DND-41 (cell line): ENCODE measurements around the gene AARSD1.

Experiments
- ATAC-seq: fragments of 200-7000 bp; cut with Tn5 transposase; 3 replicates; pipeline ENCODE4 v1.9.1; 2021; ENCODE audit warnings: low read depth; ENCODE audit not compliant: insufficient read depth
- DNase-seq: peaks from one replicate; pipeline ENCODE4 v3.0.0-alpha.2; 2020
- H2AFZ ChIP-seq: 2 replicates; pipeline ENCODE4 v1.6.0; 2012; ENCODE audit warnings: low read depth, low read length
- H3K27ac ChIP-seq: 2 replicates; pipeline ENCODE4 v1.5.1; 2012; ENCODE audit warnings: low read length, inconsistent platforms
- H3K27me3 ChIP-seq: fragments of 200-600 bp; sonication (generic); 2 replicates; pipeline ENCODE4 v1.6.0; 2012; ENCODE audit warnings: low read length, mild to moderate bottlenecking, inconsistent platforms; ENCODE audit not compliant: insufficient read depth, poor library complexity
- H3K36me3 ChIP-seq: 2 replicates; pipeline ENCODE4 v1.5.1; 2012; ENCODE audit warnings: low read length, inconsistent platforms; ENCODE audit not compliant: insufficient read depth
- H3K4me1 ChIP-seq: 2 replicates; pipeline ENCODE4 v1.5.1; 2012; ENCODE audit warnings: mild to moderate bottlenecking, low read length; ENCODE audit not compliant: insufficient read depth
- H3K4me2 ChIP-seq: 2 replicates; pipeline ENCODE4 v1.6.0; 2012; ENCODE audit warnings: mild to moderate bottlenecking, moderate library complexity, low read length, inconsistent platforms; ENCODE audit not compliant: insufficient read depth
- H3K4me3 ChIP-seq, 2 experiments: fragments of 200-600 bp in 1 of 2; shearing (Covaris generic) in 1 of 2; 2 replicates each; pipeline ENCODE4 v1.5.1; 2012 to 2016; ENCODE audit warnings: inconsistent platforms in 2 of 2, low read length in 2 of 2, mild to moderate bottlenecking in 2 of 2, low read depth in 1 of 2, moderate library complexity in 1 of 2
- H3K79me2 ChIP-seq: 2 replicates; pipeline ENCODE4 v1.6.0; 2012; ENCODE audit warnings: low read length, inconsistent platforms; ENCODE audit not compliant: insufficient read depth
- H3K9ac ChIP-seq: 2 replicates; pipeline ENCODE4 v1.6.0; 2012; ENCODE audit warnings: low read depth, mild to moderate bottlenecking, inconsistent platforms, low read length, moderate library complexity
- H3K9me3 ChIP-seq: 2 replicates; pipeline ENCODE4 v1.5.1; 2012; ENCODE audit warnings: low read length, moderate library complexity, mild to moderate bottlenecking, inconsistent platforms; ENCODE audit not compliant: insufficient read depth, severe bottlenecking
- H4K20me1 ChIP-seq: 2 replicates; pipeline ENCODE4 v1.6.0; 2012; ENCODE audit warnings: low read length; ENCODE audit not compliant: insufficient read depth
- EZH2 ChIP-seq: IDR thresholded peaks from 3 replicates; pipeline ENCODE4 v1.6.1; 2012; ENCODE audit warnings: borderline replicate concordance, low read depth, mild to moderate bottlenecking, moderate library complexity, low read length, inconsistent platforms; ENCODE audit not compliant: severe bottlenecking
- TF ChIP-seq, protein P1 (sequence below): IDR thresholded peaks from 2 replicates; pipeline ENCODE4 v1.5.1; 2012; ENCODE audit warnings: borderline replicate concordance, low read length, moderate library complexity, mild to moderate bottlenecking; ENCODE audit not compliant: poor library complexity, severe bottlenecking; ENCODE audit errors: extremely low read depth

The AARSD1 gene

DNA sequence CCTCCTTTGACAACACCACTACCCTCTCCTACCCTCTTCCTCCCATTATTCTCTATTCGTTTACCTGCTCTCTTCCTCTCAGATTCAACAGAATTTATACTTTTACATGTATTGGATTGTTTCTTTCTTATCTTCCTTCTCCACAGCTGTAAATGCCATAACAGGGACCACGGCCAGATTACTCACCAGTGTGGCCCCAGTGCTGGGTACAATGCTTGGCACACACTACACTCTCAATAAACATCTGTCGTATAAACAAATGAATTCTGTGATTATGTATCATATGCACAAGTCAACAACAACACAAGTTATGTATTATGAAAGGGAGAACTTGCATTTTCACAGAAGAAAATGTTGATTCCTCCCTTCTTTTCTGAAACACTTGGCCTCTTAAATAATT is 20.0 kb downstream of the AARSD1 start:
- H3K27ac ChIP-seq: no peak overlapping the region
- H3K4me3 ChIP-seq: no peak overlapping the region
- H3K9ac ChIP-seq: no peak overlapping the region
- no peaks in the 10 kb centered on the region for H3K4me1 ChIP-seq
- DNase-seq (no peak), ATAC-seq (no peak)
- H3K36me3 ChIP-seq: peaks cover under 1% of the 10 kb centered on the region; the same call in 1 of the 2 replicates
- no peaks in the 10 kb centered on the region for H4K20me1 ChIP-seq
- H2AFZ ChIP-seq: no peak overlapping the region
- no peak overlapping the region for H3K4me2 ChIP-seq
- TF ChIP-seq, protein P1, sequence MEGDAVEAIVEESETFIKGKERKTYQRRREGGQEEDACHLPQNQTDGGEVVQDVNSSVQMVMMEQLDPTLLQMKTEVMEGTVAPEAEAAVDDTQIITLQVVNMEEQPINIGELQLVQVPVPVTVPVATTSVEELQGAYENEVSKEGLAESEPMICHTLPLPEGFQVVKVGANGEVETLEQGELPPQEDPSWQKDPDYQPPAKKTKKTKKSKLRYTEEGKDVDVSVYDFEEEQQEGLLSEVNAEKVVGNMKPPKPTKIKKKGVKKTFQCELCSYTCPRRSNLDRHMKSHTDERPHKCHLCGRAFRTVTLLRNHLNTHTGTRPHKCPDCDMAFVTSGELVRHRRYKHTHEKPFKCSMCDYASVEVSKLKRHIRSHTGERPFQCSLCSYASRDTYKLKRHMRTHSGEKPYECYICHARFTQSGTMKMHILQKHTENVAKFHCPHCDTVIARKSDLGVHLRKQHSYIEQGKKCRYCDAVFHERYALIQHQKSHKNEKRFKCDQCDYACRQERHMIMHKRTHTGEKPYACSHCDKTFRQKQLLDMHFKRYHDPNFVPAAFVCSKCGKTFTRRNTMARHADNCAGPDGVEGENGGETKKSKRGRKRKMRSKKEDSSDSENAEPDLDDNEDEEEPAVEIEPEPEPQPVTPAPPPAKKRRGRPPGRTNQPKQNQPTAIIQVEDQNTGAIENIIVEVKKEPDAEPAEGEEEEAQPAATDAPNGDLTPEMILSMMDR: no peak
- no peak for TF ChIP-seq EZH2
- no peaks in the 10 kb centered on the region for H3K27me3 ChIP-seq
- H3K9me3 ChIP-seq: no peaks in the 10 kb centered on the region
- no peaks in the 10 kb centered on the region for H3K79me2 ChIP-seq

DNA sequence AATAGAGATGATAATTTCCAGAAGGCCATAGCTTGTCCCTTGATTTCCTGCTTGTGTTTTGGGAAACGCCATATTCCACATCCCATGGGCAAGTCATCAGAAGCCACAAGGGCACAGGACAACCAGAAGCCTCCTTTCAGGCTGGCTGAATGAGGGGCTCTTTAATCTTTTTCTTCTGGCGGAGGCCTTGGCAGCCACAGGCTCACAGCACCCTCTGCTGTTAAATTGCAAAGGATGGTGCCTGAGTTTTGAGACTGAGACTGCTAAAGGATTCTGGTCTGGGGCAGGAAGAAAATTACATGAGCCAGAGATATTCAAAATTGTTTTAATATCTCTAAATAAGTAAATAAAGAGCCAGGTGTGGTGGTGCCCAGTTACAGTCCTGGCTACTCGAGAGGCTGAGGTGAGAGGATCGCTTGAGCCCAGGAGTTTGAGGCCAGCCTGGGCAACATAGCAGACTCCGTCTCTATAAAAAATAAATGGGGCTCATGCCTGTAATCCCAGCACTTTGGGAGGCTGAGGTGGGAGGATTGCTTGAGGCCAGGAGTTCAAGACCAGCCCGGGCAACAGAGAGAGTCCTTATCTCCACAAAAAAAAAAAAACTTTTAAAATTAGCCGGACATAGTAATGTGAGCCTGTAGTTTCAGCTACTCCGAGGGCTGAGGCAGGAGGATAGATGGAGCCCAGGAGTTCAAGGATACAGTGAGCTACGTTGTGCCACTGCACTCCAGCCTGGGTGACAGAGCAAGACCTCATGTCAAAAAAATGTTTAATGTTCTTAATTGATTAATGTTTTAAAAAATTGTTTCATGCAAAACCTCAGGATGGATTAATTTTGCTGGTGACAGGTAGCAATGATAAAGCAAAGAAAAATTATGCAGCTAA is 26.3 kb downstream of the AARSD1 start:
- Histone ChIP-seq H3K4me3 (no peak overlapping the region), H3K79me2 (no peaks in the 10 kb centered on the region), H3K36me3 (no peaks in the 10 kb centered on the region), H3K27ac (no peak overlapping the region), H2AFZ (no peak overlapping the region), H3K4me1 (no peaks in the 10 kb centered on the region), H3K27me3 (peaks cover 3% of the 10 kb centered on the region), H4K20me1 (no peaks in the 10 kb centered on the region), H3K9ac (no peak overlapping the region), H3K4me2 (no peak overlapping the region), H3K9me3 (no peaks in the 10 kb centered on the region)
- no peak for TF ChIP-seq EZH2
- TF ChIP-seq, protein P1: peak; percentile 64
- ATAC-seq (peak; percentile 79), DNase-seq (peak; percentile 55)

GRCh38 chr17:42929497-42929844 is 34.8 kb downstream of the AARSD1 start:
- Histone ChIP-seq H3K9ac (no peak overlapping the region), H3K27me3 (peaks cover 3% of the 10 kb centered on the region), H4K20me1 (no peaks in the 10 kb centered on the region), H3K79me2 (no peaks in the 10 kb centered on the region), H2AFZ (no peak overlapping the region), H3K9me3 (no peaks in the 10 kb centered on the region), H3K4me1 (no peaks in the 10 kb centered on the region), H3K4me2 (no peak overlapping the region), H3K4me3 (no peak overlapping the region), H3K27ac (no peak overlapping the region), H3K36me3 (no peaks in the 10 kb centered on the region)
- DNase-seq (no peak), ATAC-seq (no peak)
- TF ChIP-seq EZH2: no peak
- TF ChIP-seq, protein P1: no peak
